Measurements from ENCODE around the gene ANAPC13.

ANAPC13 gene

GRCh38 chr3:134448664-134449063, 37.1 kb downstream of the ANAPC13 start:
- no peak for DNase-seq

GRCh38 chr3:134447351-134447750, 38.4 kb downstream of the ANAPC13 start:
- no peak for DNase-seq

GRCh38 chr3:134446800-134447199, 39.0 kb downstream of the ANAPC13 start:
- no peak for DNase-seq

- no peak for DNase-seq
Observed at GRCh38 chr3:134445636-134446035, 40.1 kb downstream of the ANAPC13 start.

GRCh38 chr3:134445095-134445494, 40.7 kb downstream of the ANAPC13 start:
- DNase-seq = no peak

- DNase-seq = no peak
Observed at GRCh38 chr3:134441821-134442220, 44.0 kb downstream of the ANAPC13 start.

- no peak for DNase-seq
Observed at GRCh38 chr3:134441321-134441720, 44.5 kb downstream of the ANAPC13 start.

GRCh38 chr3:134437211-134437752, 48.5 kb downstream of the ANAPC13 start:
- DNase-seq = no peak

- DNase-seq = no peak
Observed at GRCh38 chr3:134432236-134432635, 53.5 kb downstream of the ANAPC13 start.

GRCh38 chr3:134430950-134431445, 54.8 kb downstream of the ANAPC13 start:
- no peak for DNase-seq

- DNase-seq = no peak
Observed at GRCh38 chr3:134430174-134430573, 55.6 kb downstream of the ANAPC13 start.

GRCh38 chr3:134428401-134428800, 57.4 kb downstream of the ANAPC13 start:
- DNase-seq = no peak

All from NCI-H2081 (cell line).